SK-N-SH (cell line): ENCODE data around the gene ATP6V0E1.

ENCODE experiments used
- MXI1 ChIP-seq: IDR thresholded peaks from 2 replicates; pipeline ENCODE4 v1.6.1; 2012; ENCODE audit warnings: mild to moderate bottlenecking, low read depth, low read length, improper control_type of control experiment
- POLR2AphosphoS5 ChIP-seq: IDR thresholded peaks from 2 replicates; pipeline ENCODE4 v1.6.1; 2012; ENCODE audit warnings: low read depth, low read length
- TCF12 ChIP-seq: IDR thresholded peaks from 2 replicates; pipeline ENCODE4 v1.4.0; 2012
- TF ChIP-seq, protein P1 (sequence below): IDR thresholded peaks from 2 replicates; pipeline ENCODE4 v1.4.0; 2012; ENCODE audit warnings: low read depth
- TF ChIP-seq, protein P2 (sequence below): fragments of 200-600 bp; sonication (generic); IDR thresholded peaks from 2 replicates; pipeline ENCODE4 v1.6.1; 2017; ENCODE audit warnings: antibody characterized with exemption, mild to moderate bottlenecking, moderate library complexity

- TF ChIP-seq TCF12 (no peak), MXI1 (no peak), POLR2AphosphoS5 (no peak)
- TF ChIP-seq, protein P1, sequence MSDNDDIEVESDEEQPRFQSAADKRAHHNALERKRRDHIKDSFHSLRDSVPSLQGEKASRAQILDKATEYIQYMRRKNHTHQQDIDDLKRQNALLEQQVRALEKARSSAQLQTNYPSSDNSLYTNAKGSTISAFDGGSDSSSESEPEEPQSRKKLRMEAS, result no peak
- TF ChIP-seq, protein P2, sequence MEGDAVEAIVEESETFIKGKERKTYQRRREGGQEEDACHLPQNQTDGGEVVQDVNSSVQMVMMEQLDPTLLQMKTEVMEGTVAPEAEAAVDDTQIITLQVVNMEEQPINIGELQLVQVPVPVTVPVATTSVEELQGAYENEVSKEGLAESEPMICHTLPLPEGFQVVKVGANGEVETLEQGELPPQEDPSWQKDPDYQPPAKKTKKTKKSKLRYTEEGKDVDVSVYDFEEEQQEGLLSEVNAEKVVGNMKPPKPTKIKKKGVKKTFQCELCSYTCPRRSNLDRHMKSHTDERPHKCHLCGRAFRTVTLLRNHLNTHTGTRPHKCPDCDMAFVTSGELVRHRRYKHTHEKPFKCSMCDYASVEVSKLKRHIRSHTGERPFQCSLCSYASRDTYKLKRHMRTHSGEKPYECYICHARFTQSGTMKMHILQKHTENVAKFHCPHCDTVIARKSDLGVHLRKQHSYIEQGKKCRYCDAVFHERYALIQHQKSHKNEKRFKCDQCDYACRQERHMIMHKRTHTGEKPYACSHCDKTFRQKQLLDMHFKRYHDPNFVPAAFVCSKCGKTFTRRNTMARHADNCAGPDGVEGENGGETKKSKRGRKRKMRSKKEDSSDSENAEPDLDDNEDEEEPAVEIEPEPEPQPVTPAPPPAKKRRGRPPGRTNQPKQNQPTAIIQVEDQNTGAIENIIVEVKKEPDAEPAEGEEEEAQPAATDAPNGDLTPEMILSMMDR, result no peak
Observed at GRCh38 chr5:173011566-173011965, 28.0 kb downstream of the ATP6V0E1 start.
